Brain microvascular endothelial cell (primary cell): Measurements from ENCODE around the gene KCNQ2.

Experiments used
- DNase-seq: peaks from one replicate; pipeline ENCODE4 v3.0.0-alpha.2; 2020
- H3K27ac ChIP-seq: fragments of 250-450 bp; sonication (Bioruptor Pico); 2 replicates; pipeline ENCODE4 v1.5.1; 2020; ENCODE audit warnings: mild to moderate bottlenecking, moderate library complexity
- H3K27me3 ChIP-seq: fragments of 250-450 bp; sonication (Bioruptor Pico); replicated peaks from 2 replicates; pipeline ENCODE4 v1.5.1; 2020; ENCODE audit warnings: mild to moderate bottlenecking
- H3K36me3 ChIP-seq: fragments of 250-450 bp; sonication (Bioruptor Pico); replicated peaks from 2 replicates; pipeline ENCODE4 v1.5.1; 2020; ENCODE audit warnings: mild to moderate bottlenecking
- H3K4me3 ChIP-seq: 2 replicates; pipeline ENCODE4 v1.5.1; 2011; ENCODE audit warnings: low read depth, mild to moderate bottlenecking, control low read depth, low read length, moderate library complexity
- CTCF ChIP-seq: IDR thresholded peaks from 2 replicates; pipeline ENCODE4 v1.5.1; 2011; ENCODE audit warnings: low read depth, mild to moderate bottlenecking, moderate library complexity, low read length, control low read depth, inconsistent platforms; ENCODE audit errors: missing control alignments
- in situ Hi-C: cut with HindIII; loops from 2 replicates; pipeline ENCODE4 v1.10.0; 2017; ENCODE audit warnings: low sequenced_read_pairs, low pct_ligation_motif_present

Gene KCNQ2

GRCh38 chr20:63379296-63379695, 93.2 kb downstream of the KCNQ2 start:
- in situ Hi-C loops = no loop called here
- no peak overlapping the region for H3K27ac ChIP-seq
- no peak overlapping the region for H3K4me3 ChIP-seq
- peaks cover 18% of the 10 kb centered on the region for H3K27me3 ChIP-seq
- no peak for TF ChIP-seq CTCF
- no peak for DNase-seq
- H3K36me3 ChIP-seq = no peaks in the 10 kb centered on the region

- in situ Hi-C loops = no loop called here
- Histone ChIP-seq H3K4me3 (no peak overlapping the region), H3K27ac (no peak overlapping the region), H3K36me3 (no peaks in the 10 kb centered on the region), H3K27me3 (peaks cover 18% of the 10 kb centered on the region)
- DNase-seq = no peak
- peak; percentile 28 for TF ChIP-seq CTCF
Observed at GRCh38 chr20:63378626-63379025, 93.8 kb downstream of the KCNQ2 start.

GRCh38 chr20:63377951-63378381, 94.5 kb downstream of the KCNQ2 start:
- Histone ChIP-seq H3K27me3 (peaks cover 18% of the 10 kb centered on the region), H3K4me3 (no peak overlapping the region), H3K27ac (no peak overlapping the region), H3K36me3 (no peaks in the 10 kb centered on the region)
- in situ Hi-C loops = no loop called here
- no peak for TF ChIP-seq CTCF
- DNase-seq = no peak

- no peak overlapping the region for H3K4me3 ChIP-seq
- H3K27ac ChIP-seq = no peak overlapping the region
- in situ Hi-C loops = no loop called here
- H3K27me3 ChIP-seq = peaks cover 18% of the 10 kb centered on the region
- peak; percentile 4 for TF ChIP-seq CTCF
- H3K36me3 ChIP-seq = no peaks in the 10 kb centered on the region
- DNase-seq = no peak
Observed at GRCh38 chr20:63377256-63377941, 95.1 kb downstream of the KCNQ2 start.

- H3K27ac ChIP-seq = no peak overlapping the region
- in situ Hi-C loops = no loop called here
- H3K27me3 ChIP-seq = peaks cover 18% of the 10 kb centered on the region
- DNase-seq = no peak
- no peak overlapping the region for H3K4me3 ChIP-seq
- no peak for TF ChIP-seq CTCF
- no peaks in the 10 kb centered on the region for H3K36me3 ChIP-seq
Observed at GRCh38 chr20:63376283-63377250, 95.9 kb downstream of the KCNQ2 start.
